ENCODE results near the gene XYLT1.

The XYLT1 gene

GRCh38 chr16:17282247-17282646 is 188.5 kb downstream of the XYLT1 start:
- no peak for DNase-seq (ENCODE audit: low read depth)
- H3K4me3 ChIP-seq (ENCODE audit: low read length): no peak overlapping the region
- no peak for TF ChIP-seq CTCF (conservative IDR thresholded peaks at IDR 0.05; ENCODE audit: low read length)

GRCh38 chr16:17281052-17281451 is 189.7 kb downstream of the XYLT1 start:
- no peak for DNase-seq (ENCODE audit: low read depth)
- no peak overlapping the region for H3K4me3 ChIP-seq (ENCODE audit: low read length)
- no peak for TF ChIP-seq CTCF (conservative IDR thresholded peaks at IDR 0.05; ENCODE audit: low read length)

GRCh38 chr16:17278988-17279387 is 191.8 kb downstream of the XYLT1 start:
- DNase-seq (ENCODE audit: low read depth): no peak
- H3K4me3 ChIP-seq (ENCODE audit: low read length): no peak overlapping the region
- no peak for TF ChIP-seq CTCF (conservative IDR thresholded peaks at IDR 0.05; ENCODE audit: low read length)

GRCh38 chr16:17277981-17278381 is 192.8 kb downstream of the XYLT1 start:
- TF ChIP-seq CTCF (conservative IDR thresholded peaks at IDR 0.05; ENCODE audit: low read length): peak; percentile 37
- no peak overlapping the region for H3K4me3 ChIP-seq (ENCODE audit: low read length)
- DNase-seq (ENCODE audit: low read depth): no peak

- TF ChIP-seq CTCF (conservative IDR thresholded peaks at IDR 0.05; ENCODE audit: low read length): no peak
- DNase-seq (ENCODE audit: low read depth): no peak
- H3K4me3 ChIP-seq (ENCODE audit: low read length): no peak overlapping the region
These were observed 194.2 kb downstream of the XYLT1 start for GRCh38 chr16:17276610-17277009.

GRCh38 chr16:17276010-17276530 is 194.7 kb downstream of the XYLT1 start:
- no peak for DNase-seq (ENCODE audit: low read depth)
- no peak for TF ChIP-seq CTCF (conservative IDR thresholded peaks at IDR 0.05; ENCODE audit: low read length)
- H3K4me3 ChIP-seq (ENCODE audit: low read length): no peak overlapping the region

GRCh38 chr16:17275076-17276009 is 195.4 kb downstream of the XYLT1 start:
- H3K4me3 ChIP-seq (ENCODE audit: low read length): no peak overlapping the region
- DNase-seq (ENCODE audit: low read depth): no peak
- TF ChIP-seq CTCF (conservative IDR thresholded peaks at IDR 0.05; ENCODE audit: low read length): no peak
